HG03066 (cell line): ENCODE measurements around the gene BSG.
"Not testable (repeated sequence)": the region's sequence is repeated elsewhere in the genome, so short reads cannot be mapped to it uniquely, and the experiment has no call there.

Experiments used
- ATAC-seq: cut with Tn5 transposase; IDR thresholded peaks from one replicate; pipeline ENCODE4 v1.9.1; 2021; ENCODE audit warnings: low read depth; ENCODE audit not compliant: unreplicated experiment

BSG gene

GRCh38 chr19:617551-618246 is 45.3 kb downstream of the BSG start:
- no peak for ATAC-seq

GRCh38 chr19:618247-618619 is 45.8 kb downstream of the BSG start:
- no peak for ATAC-seq

GRCh38 chr19:618674-619285 is 46.4 kb downstream of the BSG start:
- ATAC-seq = no peak

GRCh38 chr19:619286-620002 is 47.0 kb downstream of the BSG start:
- no peak for ATAC-seq

- no peak for ATAC-seq
Observed at GRCh38 chr19:620166-620862, 47.9 kb downstream of the BSG start.

- not testable (repeated sequence) for ATAC-seq
Observed at GRCh38 chr19:621191-621590, 48.8 kb downstream of the BSG start.

GRCh38 chr19:621819-622218 is 49.4 kb downstream of the BSG start:
- ATAC-seq = no peak

GRCh38 chr19:622666-623065 is 50.3 kb downstream of the BSG start:
- ATAC-seq = no peak

GRCh38 chr19:623175-623916 is 51.0 kb downstream of the BSG start:
- no peak for ATAC-seq

GRCh38 chr19:623974-624373 is 51.6 kb downstream of the BSG start:
- ATAC-seq = no peak

GRCh38 chr19:624433-625109 is 52.2 kb downstream of the BSG start:
- no peak for ATAC-seq

- ATAC-seq = no peak
Observed at GRCh38 chr19:625257-625656, 52.9 kb downstream of the BSG start.

- not testable (repeated sequence) for ATAC-seq
Observed at GRCh38 chr19:626566-626965, 54.2 kb downstream of the BSG start.

GRCh38 chr19:628168-628567 is 55.8 kb downstream of the BSG start:
- ATAC-seq = no peak

GRCh38 chr19:629515-629914 is 57.1 kb downstream of the BSG start:
- not testable (repeated sequence) for ATAC-seq

GRCh38 chr19:629961-630714 is 57.7 kb downstream of the BSG start:
- no peak for ATAC-seq

GRCh38 chr19:632579-633067 is 60.2 kb downstream of the BSG start:
- no peak for ATAC-seq
